NCI-H2029 (cell line): ENCODE measurements around the gene SHC3.
"Not testable (repeated sequence)": the region's sequence is repeated elsewhere in the genome, so short reads cannot be mapped to it uniquely, and the experiment has no call there.

Experiments
- DNase-seq: peaks from one replicate; lab custom pipeline; 2025; lab: John Stamatoyannopoulos, UW

The SHC3 gene, protein sequence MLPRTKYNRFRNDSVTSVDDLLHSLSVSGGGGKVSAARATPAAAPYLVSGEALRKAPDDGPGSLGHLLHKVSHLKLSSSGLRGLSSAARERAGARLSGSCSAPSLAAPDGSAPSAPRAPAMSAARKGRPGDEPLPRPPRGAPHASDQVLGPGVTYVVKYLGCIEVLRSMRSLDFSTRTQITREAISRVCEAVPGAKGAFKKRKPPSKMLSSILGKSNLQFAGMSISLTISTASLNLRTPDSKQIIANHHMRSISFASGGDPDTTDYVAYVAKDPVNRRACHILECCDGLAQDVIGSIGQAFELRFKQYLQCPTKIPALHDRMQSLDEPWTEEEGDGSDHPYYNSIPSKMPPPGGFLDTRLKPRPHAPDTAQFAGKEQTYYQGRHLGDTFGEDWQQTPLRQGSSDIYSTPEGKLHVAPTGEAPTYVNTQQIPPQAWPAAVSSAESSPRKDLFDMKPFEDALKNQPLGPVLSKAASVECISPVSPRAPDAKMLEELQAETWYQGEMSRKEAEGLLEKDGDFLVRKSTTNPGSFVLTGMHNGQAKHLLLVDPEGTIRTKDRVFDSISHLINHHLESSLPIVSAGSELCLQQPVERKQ

DNA sequence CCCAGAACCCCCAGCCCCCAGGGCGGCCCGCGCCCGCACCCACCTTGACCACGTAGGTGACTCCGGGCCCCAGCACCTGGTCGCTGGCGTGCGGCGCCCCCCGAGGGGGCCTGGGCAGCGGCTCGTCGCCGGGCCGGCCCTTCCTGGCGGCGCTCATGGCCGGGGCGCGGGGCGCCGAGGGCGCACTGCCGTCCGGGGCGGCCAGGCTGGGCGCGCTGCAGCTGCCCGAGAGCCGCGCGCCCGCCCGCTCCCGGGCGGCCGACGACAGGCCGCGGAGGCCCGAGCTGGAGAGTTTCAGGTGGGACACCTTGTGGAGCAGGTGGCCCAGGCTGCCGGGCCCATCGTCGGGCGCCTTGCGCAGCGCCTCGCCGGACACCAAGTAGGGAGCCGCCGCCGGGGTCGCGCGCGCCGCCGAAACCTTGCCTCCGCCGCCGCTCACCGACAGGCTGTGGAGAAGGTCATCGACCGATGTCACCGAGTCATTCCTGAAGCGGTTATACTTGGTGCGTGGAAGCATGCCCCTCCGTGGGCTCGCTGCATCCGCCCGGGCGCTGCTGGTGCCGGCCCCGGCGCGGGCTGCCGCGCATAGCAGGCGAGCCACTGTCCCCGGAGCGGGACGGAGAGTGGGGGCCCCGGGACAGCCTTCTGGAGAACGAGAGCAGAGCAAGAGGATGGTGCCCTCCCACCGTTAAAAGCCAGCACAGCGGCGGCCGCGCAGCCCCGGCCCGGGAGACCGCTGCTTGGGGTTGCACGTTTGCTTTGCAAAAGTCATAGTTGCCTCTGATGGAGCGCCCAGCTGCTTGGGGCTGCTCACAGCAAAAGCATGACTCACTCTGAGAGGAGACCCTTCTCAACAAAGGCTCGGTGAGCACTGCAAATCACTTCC is at the start of gene SHC3:
Gene SHC3 (minus strand): TSS at position 875 of the 886 bp plus-strand sequence. CDS start 358 bp downstream, at position 517.
- no peak for DNase-seq

- DNase-seq, result no peak
Observed at GRCh38 chr9:89225991-89226471, 47.4 kb upstream of the SHC3 start.

DNA sequence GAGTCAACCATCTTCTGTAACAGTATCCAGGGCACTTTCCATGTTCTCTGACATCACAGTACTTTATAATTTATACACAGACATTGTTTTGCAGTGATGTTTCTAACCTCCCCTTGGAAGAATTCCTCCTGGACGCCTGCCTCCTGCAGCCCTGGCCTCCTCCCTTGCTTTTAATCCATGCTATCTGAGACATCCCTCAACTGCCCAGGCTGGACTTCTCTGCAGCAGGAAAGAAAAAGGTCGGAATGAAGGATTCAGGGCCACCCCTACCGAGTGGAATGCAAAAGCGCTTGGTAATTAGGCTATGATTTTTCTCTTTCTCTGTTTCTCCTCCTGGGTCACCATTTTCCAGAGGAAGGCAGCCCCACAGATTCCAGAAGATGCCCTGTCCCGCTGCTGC is 47.0 kb upstream of the SHC3 start:
- no peak for DNase-seq

DNA sequence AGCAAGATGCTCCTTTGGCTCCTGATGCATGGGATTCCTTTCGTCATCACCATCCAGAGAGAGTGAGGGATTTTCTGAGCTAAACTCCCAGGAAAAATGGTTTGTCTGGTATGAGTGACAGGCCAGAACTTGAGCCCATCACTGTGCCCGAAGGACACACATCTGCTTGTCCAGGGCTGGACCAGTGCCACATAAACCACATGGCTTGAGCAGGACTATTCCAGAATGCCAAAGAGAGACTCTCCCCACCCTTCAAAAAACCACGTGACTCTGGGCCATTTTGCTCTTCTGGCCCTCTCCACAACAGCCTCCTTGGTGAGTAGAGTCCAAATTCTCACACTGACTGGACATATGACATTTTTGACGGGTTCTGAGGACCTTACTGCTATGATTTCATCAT is 46.4 kb upstream of the SHC3 start:
- DNase-seq, result no peak

DNA sequence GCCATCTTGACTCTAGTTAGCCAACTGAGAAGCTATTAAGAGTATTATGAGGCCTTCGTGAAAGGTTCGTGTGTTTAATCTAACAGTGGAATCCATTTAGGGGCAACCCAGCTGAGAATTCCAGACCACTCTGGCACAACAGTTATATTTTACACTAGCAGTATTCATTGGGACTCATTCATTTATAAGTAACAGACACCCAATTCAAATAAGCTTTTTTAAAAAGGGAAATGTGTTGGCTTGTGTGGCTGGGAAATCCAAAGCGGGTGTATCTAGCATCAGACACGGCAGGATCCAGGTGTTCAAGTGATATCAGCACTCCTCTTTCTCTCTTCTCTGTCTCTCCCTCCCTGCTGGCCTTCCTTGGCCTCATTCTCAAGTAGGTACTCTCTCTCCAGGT is 46.0 kb upstream of the SHC3 start:
- no peak for DNase-seq

GRCh38 chr9:89223396-89223977 is 44.9 kb upstream of the SHC3 start:
- DNase-seq, result no peak

DNA sequence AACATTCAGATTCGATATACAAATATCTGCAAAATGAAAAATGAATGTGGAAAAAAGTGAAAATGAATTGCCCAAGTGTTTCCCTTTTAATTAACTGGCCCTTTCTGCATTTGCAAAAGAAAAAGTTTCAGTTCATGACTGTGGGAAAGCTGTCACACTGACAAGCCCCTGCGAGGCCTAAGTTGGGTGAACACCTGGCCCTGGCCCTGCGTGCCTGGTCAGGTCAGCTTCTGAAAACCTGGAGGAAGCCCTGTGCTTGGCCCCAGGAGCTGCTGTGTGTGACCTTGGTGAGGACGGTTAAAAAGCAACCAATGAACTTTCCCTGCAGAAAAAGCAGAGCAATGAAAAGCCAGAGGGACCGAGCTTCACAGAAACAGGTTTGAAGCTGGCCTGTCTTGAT is 41.0 kb upstream of the SHC3 start:
- DNase-seq, result no peak

DNA sequence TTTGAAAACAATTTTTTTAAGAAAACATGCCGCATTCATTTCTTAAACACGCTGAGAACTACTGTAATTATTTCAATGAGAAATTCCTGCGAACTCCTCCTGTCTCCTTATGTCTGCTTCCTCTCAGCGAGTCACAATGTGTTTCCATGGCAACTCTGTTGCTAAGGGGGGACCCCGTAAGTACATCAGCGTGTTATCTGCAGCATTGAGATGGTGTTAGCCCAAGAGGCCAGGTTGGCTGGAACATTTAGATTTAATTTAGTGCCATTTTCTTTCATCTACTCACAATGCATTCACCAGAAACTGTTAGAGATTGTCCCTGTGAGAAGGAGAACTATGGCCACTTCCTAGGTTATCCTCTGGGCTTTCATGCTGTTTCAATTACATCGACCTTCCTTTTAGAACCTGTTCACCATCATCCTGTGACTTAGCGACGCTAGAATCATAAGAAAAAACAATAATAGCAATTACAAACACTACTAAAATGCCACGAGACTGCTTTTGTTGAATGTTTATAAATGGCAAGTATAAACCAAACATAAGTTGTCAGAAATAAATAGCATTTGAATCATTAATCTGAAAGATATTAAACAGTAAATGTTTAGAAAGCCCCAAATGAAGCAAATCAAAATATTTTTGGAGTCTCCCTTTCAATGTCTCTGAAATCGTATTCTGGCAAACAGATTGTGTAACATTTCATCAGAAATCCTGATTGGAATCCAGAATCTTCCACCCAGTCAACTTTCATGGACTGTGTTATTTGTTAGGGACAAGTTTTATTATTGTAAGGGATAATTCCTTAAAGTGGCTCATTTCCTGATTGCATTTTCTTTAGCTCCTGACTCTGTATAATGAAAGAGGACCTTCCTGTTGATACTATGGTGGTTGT is 39.7 kb upstream of the SHC3 start:
- DNase-seq, result no peak

DNA sequence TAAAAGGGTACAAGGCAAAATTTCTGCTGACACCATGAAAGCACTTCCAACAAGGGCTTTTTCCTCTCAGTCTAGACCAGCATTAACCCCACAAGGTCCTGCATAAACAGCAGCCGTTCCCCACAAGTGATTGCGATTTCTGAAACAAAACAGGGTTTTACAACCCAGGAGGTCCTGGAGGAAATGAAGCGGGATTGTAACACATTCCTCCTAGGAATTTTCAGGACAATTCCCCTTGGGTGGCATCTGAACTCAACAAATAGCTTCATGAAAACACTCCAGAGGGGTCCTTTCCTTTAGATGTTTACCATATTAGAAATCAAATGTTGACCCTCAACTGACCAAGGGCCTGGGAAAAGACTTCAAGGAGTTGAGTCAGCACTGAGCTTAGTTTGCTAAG is 36.7 kb upstream of the SHC3 start:
- DNase-seq, result no peak

DNA sequence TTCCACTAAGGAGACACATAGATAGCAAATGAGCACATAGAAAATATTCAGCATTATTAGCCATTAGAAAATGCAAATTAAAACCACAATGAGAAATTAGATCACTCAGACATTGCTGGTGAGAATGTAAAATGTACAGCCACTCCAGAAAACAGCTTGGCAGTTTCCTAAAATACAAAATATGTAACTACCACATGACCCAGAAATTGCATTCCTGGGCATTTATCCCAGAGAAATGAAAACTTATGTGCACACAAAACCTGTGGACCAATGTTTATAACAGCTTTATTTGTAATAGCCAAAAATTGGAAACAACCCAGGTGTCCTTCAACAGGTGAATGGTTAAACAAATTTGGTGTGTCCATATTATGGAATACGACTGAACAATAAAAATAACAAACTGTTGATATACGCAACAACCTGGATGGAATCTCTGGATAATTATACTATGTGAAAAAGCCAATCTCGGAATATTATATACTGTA is 34.8 kb upstream of the SHC3 start:
- no peak for DNase-seq

DNA sequence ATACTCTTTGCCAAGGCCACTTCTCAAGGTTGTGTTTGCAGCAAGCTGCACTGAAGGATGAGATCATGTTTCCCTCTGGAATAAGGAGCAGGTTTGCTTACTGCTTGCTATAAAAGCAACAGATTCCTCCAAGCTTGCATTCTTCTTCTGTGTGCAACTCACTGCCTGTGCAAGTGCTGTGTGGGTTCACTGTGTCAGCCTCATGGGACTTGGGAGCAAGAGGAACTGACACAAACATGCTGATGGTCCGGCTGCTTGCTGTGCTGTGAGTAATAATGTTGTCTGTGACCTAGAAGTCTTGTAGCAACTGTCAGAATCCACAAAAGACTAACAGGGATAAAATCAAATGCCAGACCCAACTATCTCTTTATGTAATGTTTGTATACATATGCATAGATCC is 33.6 kb upstream of the SHC3 start:
- DNase-seq, result no peak

DNA sequence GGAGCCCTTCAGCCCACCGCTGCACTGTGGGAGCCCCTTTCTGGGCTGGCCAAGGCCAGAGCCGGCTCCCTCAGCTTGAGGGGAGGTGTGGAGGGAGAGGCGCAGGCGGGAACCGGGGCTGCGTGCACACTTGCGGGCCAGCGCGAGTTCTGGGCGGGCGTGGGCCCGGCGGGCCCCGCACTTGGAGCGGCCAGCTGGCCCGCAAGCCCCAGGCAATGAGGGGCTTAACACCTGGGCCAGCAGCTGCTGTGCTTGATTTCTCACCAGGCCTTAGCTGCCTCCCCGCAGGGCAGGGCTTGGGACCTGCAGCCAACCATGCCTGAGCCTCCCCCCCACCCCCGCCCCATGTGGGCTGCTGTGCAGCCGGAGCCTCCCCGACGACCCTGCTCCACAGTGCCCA is 30.7 kb upstream of the SHC3 start:
- not testable (repeated sequence) for DNase-seq

GRCh38 chr9:89207026-89207425 is 28.4 kb upstream of the SHC3 start:
- no peak for DNase-seq

DNA sequence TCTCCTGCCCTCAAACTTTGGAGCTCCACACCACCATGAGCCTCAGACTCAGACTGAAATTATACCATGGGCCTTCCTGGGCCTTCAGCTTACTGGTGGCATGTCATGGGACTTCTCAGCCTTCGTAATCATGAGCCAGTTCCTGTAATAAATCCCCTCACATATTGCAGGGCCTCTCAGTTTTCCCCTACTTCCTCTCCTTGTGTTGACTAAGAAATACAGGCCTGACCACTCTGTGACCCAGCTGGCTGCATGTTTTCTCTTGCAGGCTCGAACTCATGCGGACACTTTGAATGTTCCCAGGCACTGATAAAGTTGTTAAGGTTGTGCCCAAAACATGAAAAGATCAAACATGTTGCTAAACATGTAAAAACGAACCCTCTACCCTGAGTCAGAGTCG is 26.2 kb upstream of the SHC3 start:
- no peak for DNase-seq

DNA sequence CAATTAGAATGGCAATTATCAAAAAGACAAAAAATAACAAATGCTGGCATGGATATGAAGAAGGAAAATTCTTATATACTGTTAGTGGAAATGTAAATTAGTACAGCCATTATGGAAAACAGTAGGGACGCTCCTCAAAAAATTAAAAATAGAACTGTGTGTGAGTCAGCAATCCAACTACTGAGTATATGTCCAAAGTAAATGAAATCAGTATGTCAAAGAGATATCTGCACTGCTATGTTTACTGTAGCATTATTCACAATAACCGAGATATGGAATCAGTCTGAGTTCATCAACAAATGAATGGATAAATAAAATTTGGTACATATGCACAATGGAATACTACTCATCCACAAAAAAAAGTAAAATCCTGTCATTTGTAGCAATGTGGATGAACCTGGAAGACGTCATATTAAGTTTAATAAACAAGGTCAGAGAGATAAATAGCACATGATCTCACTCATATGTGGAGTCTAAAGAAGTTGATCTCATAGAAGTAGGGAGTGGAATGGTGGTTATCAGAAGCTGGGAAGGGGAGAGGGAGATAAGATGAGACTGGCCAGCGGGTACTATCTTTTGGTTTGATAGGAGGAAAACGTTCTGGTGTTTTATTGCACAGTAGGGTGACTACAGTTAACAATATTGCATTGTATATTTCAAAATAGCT is 16.6 kb upstream of the SHC3 start:
- DNase-seq, result no peak

DNA sequence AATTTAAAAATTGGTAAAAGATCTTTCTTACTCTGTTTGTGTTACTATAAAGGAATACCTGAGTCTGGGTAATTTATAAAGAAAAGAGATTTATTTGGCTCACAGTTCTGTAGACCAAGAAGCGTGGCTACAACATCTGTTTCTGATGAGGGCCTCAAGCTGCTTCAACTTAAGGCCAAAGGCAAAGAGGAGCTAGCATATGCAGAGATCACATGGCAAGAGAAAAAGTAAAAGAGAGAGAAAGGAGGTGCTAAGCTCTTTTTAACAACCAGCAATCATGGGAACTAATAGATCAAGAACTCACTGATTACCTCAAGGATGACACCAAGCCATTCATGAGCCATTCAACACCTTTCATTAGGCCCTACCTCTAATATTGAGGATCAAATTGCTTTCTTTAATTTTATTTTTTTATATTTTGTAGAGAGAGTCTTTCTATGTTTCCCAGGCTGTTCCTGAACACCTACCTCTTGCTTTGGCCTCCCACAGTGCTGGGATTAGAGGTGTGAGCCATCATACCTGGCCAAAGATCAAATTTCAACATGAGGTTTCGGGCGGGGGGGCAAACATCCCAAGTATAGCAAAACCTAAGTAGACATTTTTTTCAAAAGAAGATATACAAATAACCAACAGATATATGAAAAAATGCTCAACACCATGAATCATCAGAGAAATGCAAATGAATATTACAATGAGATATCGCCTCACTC is 16.0 kb upstream of the SHC3 start:
- no peak for DNase-seq

DNA sequence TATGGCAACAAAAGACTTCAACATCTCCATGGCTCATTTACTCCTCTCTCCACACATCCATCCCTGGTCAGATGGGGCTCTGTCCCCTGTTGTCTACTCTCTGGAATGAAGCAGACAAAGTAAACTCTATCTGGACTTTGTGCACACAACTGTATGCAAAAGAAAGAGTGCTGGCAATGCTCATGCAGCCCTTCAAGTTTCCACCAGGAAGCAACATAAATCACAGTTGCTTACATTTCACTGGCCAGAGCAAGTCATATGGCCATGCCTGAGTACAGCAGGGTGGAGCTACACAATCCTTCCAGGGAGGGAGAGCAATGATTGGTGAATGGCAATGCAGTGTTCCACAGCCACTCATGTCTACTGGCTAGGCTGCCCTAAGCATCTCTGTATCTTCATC is 12.4 kb upstream of the SHC3 start:
- DNase-seq, result no peak

DNA sequence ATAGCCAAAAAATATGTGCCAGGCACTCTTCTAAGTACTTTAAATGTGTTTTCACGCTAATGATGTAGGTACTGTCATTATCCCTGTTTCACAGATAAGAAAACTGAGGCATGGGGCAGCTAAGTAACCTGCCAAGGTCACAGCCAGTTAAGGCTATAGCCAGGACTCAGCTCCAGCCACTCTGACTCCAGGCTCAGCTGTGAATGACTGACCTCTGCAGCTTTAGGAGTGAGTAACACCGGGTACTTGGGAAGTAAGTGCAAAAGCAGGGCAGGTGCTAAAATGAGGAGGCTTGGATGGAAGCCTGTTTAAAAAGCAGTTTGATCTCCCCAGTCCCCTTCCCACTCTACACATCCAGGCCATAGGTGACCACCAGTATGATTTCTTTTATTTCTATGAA is 10.6 kb upstream of the SHC3 start:
- DNase-seq, result no peak

DNA sequence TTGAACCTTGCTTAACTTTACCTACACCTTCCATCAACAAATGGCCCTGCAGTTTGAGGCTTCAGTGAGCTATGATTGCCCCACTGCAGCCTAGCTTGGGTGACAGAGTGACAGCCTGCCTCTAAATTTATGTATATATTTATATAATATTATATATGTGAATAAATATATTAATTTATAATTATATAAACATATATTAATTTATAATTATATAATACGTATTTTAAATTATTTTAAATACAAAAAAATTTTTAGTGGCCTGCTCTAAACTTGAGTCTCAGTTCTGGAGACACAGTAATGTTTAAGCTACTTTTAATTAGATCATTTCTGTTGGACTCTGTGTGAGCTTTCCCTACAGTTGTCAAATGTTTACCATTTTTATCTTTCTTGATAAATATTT is 9.3 kb upstream of the SHC3 start:
- DNase-seq, result no peak

- DNase-seq, result no peak
Observed at GRCh38 chr9:89187541-89187940, 8.9 kb upstream of the SHC3 start.
